GM18870 (cell line): ENCODE results near the gene SIM1.
A peak's percentile ranks its signal among the peaks of the same experiment; 100 is the strongest.

Source experiments
- ATAC-seq: cut with Tn5 transposase; IDR thresholded peaks from one replicate; pipeline ENCODE4 v1.9.1; 2021; ENCODE audit warnings: moderate library complexity; ENCODE audit not compliant: unreplicated experiment

SIM1 gene

GRCh38 chr6:100458841-100459591, 5.7 kb downstream of the SIM1 start:
- ATAC-seq = no peak

DNA sequence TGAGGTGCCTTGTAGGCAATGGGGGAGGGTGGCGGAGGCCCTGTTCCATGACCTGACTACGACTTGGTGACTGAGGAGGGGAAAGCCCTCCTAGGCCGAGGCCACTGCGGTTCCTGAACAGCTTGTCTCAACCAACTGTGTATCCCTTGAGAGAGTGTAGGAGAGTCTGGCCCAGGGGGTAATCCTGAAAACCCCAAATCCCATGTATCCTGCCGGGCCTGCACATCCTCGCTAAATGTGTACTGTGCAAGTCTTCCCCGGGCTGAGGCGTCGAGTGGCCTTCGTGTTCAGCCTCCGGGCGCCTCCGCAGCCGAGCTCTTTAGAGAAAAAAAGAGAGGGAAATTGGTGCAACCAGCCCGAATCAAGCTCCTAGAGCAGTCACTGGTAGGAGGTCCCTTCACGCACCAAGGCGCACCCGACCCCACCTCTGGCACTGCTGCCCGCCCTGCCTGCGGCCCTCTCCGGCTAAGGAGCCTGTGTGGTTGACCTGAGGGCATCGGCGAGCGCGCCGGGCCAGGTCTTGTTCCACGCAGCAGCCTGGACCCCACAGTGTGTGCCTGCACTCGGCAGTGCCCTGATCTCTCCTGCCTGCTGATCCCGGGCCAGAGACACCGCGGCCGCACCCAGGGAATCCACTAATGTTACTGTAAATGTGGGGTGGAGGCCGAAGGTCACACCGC, 7.3 kb downstream of the SIM1 start:
- no peak for ATAC-seq

DNA sequence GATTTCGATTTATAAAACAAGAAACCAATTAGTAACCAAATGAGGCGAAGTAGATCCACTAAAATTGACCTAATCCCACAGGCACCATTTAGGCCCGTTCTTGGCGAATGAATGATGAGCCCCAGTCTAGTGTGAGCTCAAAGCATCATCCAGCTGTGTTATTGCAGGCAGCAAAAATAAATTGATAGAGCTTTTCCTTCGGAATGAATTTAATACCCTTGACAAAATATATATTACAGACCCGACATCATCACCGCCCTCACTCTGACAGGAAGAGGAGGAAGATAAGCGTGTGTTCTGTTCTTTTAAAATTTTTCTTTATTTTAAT, 7.8 kb downstream of the SIM1 start:
- no peak for ATAC-seq

GRCh38 chr6:100456141-100456907, 8.4 kb downstream of the SIM1 start:
- no peak for ATAC-seq

GRCh38 chr6:100455230-100456124, 9.2 kb downstream of the SIM1 start:
- ATAC-seq = peak; percentile 61

DNA sequence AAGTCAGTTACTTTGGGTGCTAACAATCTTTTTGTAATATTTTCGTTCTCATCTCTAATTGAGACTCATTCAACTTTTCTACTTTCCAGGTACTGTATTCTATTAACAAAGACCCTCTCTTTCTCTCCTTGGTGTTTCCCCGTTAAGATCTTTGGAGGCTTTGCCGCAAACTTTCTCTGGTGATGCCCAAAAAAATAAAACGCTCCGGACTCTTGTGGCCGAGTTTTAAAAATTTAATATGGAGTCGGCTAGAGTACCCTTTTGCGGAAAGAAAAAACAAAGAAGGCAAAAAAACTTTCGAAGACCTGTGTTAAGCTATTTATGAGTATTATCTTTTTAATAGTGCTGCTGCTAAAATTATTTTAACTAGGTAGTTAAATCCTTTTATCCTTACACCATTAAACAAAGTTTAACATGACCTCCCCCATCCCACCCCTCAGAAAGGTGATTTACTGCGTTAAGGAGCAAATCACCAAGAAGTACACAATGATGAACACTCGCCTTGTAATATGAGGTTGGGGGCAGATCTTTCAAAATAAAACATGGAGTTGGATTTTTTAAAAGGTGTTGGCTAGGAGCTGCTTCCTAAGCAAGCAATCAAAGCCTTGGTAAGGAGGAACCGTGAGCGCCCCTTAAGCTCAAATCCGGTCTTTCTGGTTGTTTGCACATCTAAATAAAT, 10.0 kb downstream of the SIM1 start:
- ATAC-seq = no peak

- ATAC-seq = no peak
Measured at GRCh38 chr6:100453701-100454521, 10.8 kb downstream of the SIM1 start.

GRCh38 chr6:100452998-100453397, 11.7 kb downstream of the SIM1 start:
- no peak for ATAC-seq

- no peak for ATAC-seq
Measured at GRCh38 chr6:100451577-100451976, 13.1 kb downstream of the SIM1 start.

DNA sequence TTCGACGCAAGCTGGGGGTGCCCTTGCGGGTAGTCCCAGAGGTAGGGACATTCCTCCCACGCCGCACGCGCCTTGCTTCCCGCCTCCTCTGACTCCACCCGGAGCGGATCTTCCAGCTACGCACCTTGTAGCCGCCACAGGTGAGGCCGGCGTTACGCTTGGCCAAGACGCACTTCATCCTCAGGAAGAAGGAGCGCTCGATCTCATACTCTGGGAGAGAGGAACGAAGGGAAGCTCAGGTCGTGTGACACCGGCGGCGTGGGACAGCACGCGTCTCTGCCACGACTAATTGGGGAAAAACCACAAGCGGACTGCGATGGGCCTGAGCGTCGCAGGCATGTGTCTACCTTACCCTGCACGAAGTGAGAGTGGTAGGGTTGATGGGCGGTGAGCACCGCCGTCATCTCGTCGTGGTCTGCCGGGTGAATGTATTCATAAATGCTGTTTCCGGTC, 15.5 kb downstream of the SIM1 start:
- no peak for ATAC-seq

GRCh38 chr6:100447900-100448748, 16.6 kb downstream of the SIM1 start:
- no peak for ATAC-seq

DNA sequence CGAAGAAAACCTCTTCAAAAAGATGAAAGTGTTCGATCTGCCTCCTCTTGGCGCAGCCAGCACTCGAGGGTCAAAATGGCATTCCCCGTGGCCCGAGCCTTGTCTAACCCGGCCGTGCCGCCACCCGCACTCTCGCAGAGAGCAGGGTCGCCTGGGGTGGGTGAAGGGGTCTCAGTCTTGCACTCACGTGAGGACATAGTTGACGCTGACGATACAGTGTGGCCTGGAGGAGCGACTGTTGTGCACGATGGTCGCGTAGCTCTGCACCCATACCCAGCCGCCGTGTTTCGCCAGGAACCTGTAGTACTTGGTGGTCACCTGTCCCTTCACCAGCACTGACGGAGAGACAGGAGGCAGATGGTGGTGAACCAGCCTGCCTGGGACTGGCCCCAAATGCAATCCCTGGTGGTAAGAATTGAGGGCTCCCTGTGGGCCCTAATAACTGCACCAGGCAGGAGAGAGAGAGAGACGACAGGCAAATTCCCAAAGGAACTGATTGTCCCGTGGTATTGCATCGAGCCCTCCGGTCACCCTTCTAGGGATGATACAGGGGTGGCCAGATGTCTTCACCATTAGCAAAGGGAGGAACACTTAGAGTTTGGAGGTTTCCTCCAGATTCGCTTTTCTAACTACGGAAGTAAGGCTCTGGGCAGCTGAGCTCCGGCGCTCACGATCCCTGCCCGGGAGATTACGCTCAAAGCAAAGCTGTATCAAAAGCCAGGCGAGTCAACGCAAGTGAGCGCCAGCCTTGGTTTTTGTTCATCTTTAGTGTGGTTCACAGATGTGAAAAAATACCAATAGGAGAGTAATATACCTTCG, 17.4 kb downstream of the SIM1 start:
- no peak for ATAC-seq

DNA sequence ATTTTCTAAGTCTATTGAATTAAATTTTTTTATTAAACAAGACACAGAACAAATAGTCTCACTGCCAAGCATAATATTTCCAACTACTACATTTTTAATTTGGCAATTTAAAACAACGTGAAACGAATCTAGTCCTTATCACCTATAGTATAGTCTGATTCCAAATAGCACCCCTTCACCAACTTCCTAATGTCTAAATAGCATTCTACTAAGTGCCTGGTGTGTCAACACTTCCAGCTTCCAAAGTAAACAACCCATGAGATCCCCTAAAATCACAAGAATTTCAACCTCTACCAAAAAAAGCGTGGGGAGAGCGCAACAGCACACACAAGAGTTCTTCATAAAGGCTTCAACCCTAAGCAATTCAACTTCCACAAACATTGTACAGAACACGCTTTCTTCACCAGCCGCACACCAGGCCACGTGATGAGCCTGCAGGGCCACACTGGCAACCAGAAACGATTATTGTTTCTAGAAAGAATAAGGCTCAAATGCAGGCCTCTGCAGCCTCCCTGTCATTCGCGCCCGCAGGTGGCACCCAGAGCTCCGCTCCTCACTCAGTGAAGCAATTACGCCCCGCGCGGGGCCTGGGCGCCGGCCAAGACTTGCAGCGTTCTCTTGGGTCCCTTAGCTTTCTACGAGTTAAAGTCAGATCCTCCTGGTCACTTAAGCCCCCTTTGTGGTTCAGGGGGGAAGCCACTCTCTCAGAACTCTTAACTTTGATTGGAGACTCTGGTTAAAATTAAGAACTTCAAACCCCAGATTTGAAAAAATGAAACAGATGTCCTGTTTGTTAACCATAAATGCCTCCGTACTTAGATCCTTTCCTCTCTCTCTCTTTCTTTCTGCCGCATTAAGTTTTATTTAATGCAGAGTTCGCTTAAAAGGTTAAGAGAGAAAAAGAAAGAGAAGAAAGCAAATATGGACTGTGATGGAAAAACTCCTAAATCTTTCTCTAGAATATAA, 18.3 kb downstream of the SIM1 start:
- no peak for ATAC-seq

DNA sequence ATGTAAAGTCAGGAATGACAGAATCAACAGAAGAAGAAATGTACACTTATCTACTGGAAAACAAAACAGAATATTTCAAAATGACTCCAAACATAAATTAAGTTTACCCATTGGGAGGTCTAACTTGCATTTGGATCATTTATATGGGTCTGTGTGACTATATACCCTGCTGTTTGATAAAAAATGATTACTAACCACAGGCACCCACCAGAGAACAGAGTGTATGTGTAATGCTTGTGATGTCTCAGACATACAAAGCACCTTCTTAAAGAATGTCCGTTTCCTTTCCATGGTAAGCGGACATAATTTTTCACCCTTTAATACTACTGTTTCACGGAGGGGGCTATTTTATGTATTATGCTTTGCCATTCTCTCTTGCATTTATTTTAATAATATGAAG, 19.2 kb downstream of the SIM1 start:
- ATAC-seq = no peak

DNA sequence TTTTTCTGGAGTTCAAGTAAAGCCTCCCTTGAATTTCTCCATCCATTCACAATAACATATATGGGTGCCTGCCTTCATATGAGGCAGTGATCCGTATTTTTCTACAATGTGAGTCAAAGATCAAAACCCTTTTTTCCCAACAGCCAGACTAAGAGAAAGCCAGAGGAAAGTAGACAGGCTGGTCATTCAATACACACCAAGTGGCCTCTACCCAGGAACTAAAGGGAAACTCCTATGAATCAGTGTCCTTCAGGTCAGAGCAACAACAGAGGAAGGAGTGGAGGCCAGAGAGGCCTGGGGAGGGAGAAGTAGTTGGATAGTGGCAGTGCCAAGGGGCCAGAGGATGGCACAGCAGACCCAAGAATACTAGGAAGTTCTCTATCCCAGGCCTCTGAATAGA, 23.8 kb downstream of the SIM1 start:
- no peak for ATAC-seq

GRCh38 chr6:100435299-100435698, 29.4 kb downstream of the SIM1 start:
- no peak for ATAC-seq
